SK-N-SH treated with all-trans-retinoic acid at 6 μM for 48 hours (cell line): ENCODE results near the gene TPRN.

Experiments
- ATAC-seq: fragments of 200-7000 bp; cut with Tn5 transposase; 3 replicates; pipeline ENCODE4 v1.9.1; 2020; ENCODE audit warnings: mild to moderate bottlenecking, moderate library complexity
- ARNTL ChIP-seq: fragments of 450-650 bp; formaldehyde crosslinking; IDR thresholded peaks from 2 replicates; pipeline ENCODE4 v1.5.0; 2020; ENCODE audit warnings: low read depth, mild to moderate bottlenecking, moderate library complexity, borderline replicate concordance
- BACH2 ChIP-seq: fragments of 250-450 bp; sonication (Bioruptor Pico); IDR thresholded peaks from 2 replicates; pipeline ENCODE4 v1.9.0; 2021; ENCODE audit warnings: mild to moderate bottlenecking, borderline replicate concordance
- CSDC2 ChIP-seq: fragments of 250-450 bp; sonication (Bioruptor Pico); IDR thresholded peaks from 2 replicates; pipeline ENCODE4 v1.5.0; 2020; ENCODE audit warnings: mild to moderate bottlenecking, moderate library complexity
- ESRRG ChIP-seq: fragments of 250-450 bp; sonication (Bioruptor Pico); IDR thresholded peaks from 2 replicates; pipeline ENCODE4 v1.6.1; 2021; ENCODE audit warnings: mild to moderate bottlenecking
- GLIS3 ChIP-seq: fragments of 250-450 bp; sonication (Bioruptor Pico); IDR thresholded peaks from 2 replicates; pipeline ENCODE4 v1.5.0; 2020; ENCODE audit warnings: mild to moderate bottlenecking, moderate library complexity
- ISL1 ChIP-seq: fragments of 250-450 bp; sonication (Bioruptor Pico); IDR thresholded peaks from 2 replicates; pipeline ENCODE4 v2.1.2; 2022; ENCODE audit warnings: mild to moderate bottlenecking, moderate library complexity
- OSR1 ChIP-seq: fragments of 250-450 bp; sonication (Bioruptor Pico); IDR thresholded peaks from 2 replicates; pipeline ENCODE4 v1.8.0; 2022; ENCODE audit warnings: moderate library complexity, mild to moderate bottlenecking, inconsistent platforms
- PPARA ChIP-seq: fragments of 250-450 bp; sonication (Bioruptor Pico); IDR thresholded peaks from 2 replicates; pipeline ENCODE4 v1.5.0; 2020; ENCODE audit warnings: mild to moderate bottlenecking, borderline replicate concordance
- RARB ChIP-seq: fragments of 250-450 bp; sonication (Bioruptor Pico); IDR thresholded peaks from 2 replicates; pipeline ENCODE4 v1.8.0; 2021; ENCODE audit warnings: mild to moderate bottlenecking, moderate library complexity
- TOX ChIP-seq: fragments of 250-450 bp; sonication (Bioruptor Pico); IDR thresholded peaks from 2 replicates; pipeline ENCODE4 v1.8.0; 2021; ENCODE audit warnings: mild to moderate bottlenecking, moderate library complexity, borderline replicate concordance
- ZC3H10 ChIP-seq: fragments of 250-450 bp; sonication (Bioruptor Pico); IDR thresholded peaks from 2 replicates; pipeline ENCODE4 v1.5.1; 2021; ENCODE audit warnings: mild to moderate bottlenecking, moderate library complexity
- ZNF565 ChIP-seq: fragments of 450-650 bp; formaldehyde crosslinking; conservative IDR thresholded peaks from 2 replicates; pipeline ENCODE4 v1.5.0; 2020; ENCODE audit warnings: low read depth, mild to moderate bottlenecking, moderate library complexity
- ZNF70 ChIP-seq: fragments of 450-650 bp; formaldehyde crosslinking; IDR thresholded peaks from 2 replicates; pipeline ENCODE4 v1.5.0; 2020; ENCODE audit warnings: mild to moderate bottlenecking, moderate library complexity
- ZNF8 ChIP-seq: fragments of 450-650 bp; formaldehyde crosslinking; IDR thresholded peaks from 2 replicates; pipeline ENCODE4 v1.5.0; 2020; ENCODE audit warnings: mild to moderate bottlenecking, moderate library complexity
- TF ChIP-seq, protein P1 (sequence below): fragments of 250-450 bp; sonication (Bioruptor Pico); IDR thresholded peaks from 2 replicates; pipeline ENCODE4 v1.5.1; 2021; ENCODE audit warnings: mild to moderate bottlenecking, moderate library complexity
- TF ChIP-seq, protein P2 (sequence below): fragments of 250-450 bp; sonication (Bioruptor Pico); IDR thresholded peaks from 2 replicates; pipeline ENCODE4 v1.5.0; 2020; ENCODE audit warnings: mild to moderate bottlenecking, moderate library complexity
- TF ChIP-seq, protein P3 (sequence below): fragments of 250-450 bp; sonication (Bioruptor Pico); IDR thresholded peaks from 2 replicates; pipeline ENCODE4 v1.5.1; 2020; ENCODE audit warnings: low read depth, mild to moderate bottlenecking, moderate library complexity
- TF ChIP-seq, protein P4 (sequence below): fragments of 250-450 bp; sonication (Bioruptor Pico); IDR thresholded peaks from 2 replicates; pipeline ENCODE4 v1.8.0; 2020; ENCODE audit warnings: mild to moderate bottlenecking, moderate library complexity, borderline replicate concordance
- TF ChIP-seq, protein P5 (sequence below): fragments of 250-450 bp; sonication (Bioruptor Pico); IDR thresholded peaks from 2 replicates; pipeline ENCODE4 v1.8.0; 2021; ENCODE audit warnings: low read depth, mild to moderate bottlenecking, moderate library complexity, borderline replicate concordance

Gene TPRN

DNA sequence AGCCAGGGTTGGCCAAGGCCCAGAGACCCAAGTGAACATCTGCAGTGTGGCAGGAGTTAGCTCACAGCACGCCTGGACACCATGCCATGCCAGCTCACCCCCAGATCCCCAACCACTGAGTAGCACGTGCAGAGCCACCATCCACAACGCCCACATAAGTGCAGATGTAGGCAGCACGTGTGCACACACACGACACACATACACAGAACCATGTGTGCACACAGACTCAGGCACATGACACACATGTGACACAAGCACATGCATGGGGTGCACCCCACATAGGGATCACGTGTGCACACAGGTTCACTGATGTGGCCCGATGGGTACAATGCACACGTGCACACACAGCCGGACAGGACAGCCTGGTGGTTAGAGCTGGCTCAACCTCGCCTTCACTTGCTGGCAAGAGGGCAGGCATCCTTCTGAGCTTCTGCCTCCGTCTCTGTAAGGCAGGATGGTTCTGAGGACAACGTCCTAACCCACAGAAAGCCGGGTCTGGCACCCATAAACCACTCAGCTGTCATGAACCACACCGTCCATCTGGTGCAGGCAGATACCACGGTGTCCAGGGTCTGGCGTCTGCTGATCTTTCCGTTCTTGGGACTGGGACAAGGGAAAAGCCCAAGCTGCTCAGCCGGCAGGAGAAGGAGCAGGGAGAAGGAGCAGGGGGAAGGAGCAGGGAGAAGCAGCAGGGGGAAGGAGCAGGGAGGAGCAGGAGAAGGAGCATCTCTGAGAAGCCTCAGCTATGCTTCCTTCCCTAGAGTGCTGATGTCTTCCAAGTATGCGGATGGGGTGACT is 42.7 kb downstream of the TPRN start:
- no peak for ATAC-seq
- no peak for TF ChIP-seq CSDC2 (CRISPR knock-in tag)
- no peak for TF ChIP-seq ZC3H10
- no peak for TF ChIP-seq RARB (CRISPR knock-in tag)
- no peak for TF ChIP-seq ZNF565
- no peak for TF ChIP-seq ZNF8 (CRISPR knock-in tag)
- TF ChIP-seq, protein P1, sequence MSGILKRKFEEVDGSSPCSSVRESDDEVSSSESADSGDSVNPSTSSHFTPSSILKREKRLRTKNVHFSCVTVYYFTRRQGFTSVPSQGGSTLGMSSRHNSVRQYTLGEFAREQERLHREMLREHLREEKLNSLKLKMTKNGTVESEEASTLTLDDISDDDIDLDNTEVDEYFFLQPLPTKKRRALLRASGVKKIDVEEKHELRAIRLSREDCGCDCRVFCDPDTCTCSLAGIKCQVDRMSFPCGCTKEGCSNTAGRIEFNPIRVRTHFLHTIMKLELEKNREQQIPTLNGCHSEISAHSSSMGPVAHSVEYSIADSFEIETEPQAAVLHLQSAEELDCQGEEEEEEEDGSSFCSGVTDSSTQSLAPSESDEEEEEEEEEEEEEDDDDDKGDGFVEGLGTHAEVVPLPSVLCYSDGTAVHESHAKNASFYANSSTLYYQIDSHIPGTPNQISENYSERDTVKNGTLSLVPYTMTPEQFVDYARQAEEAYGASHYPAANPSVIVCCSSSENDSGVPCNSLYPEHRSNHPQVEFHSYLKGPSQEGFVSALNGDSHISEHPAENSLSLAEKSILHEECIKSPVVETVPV (CRISPR knock-in tag), result no peak
- TF ChIP-seq PPARA (CRISPR knock-in tag), result no peak
- no peak for TF ChIP-seq BACH2
- TF ChIP-seq ESRRG (CRISPR knock-in tag), result no peak
- no peak for TF ChIP-seq ZNF70 (CRISPR knock-in tag)
- TF ChIP-seq, all 23 proteins: peak for 0

DNA sequence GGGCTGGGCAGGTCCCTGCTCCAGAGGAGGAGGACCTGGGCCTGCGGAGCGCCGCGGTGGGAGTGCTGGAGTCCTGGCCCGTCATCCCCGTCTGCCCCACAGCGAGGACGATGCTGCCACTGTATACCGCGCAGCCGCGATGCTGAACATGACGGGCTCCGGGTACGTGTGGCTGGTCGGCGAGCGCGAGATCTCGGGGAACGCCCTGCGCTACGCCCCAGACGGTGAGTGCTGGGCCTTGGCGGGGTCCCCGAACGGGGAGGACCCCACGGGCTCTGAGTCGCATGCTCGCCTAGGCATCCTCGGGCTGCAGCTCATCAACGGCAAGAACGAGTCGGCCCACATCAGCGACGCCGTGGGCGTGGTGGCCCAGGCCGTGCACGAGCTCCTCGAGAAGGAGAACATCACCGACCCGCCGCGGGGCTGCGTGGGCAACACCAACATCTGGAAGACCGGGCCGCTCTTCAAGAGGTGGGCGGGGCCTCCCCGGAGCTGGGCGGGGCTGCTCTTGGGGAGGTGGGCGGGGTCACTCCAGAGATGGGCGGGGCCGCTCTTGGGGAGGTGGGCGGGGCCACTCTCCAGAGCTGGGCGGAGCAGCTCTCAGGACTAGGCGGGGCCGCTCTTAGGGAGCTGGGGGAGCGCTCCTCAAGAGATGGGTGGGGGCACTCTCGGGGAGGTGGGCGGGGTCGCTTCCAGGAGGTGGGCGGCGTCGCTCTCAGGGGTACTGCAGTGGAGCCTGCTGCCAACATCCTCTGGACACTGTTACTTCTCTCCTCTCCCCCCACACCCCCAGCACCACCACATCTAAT is 43.8 kb downstream of the TPRN start:
- TF ChIP-seq ZNF8 (CRISPR knock-in tag), result no peak
- TF ChIP-seq ESRRG (CRISPR knock-in tag), result no peak
- TF ChIP-seq GLIS3, result no peak
- TF ChIP-seq RARB (CRISPR knock-in tag), result no peak
- no peak for TF ChIP-seq OSR1
- no peak for TF ChIP-seq ZC3H10
- no peak for TF ChIP-seq TOX (CRISPR knock-in tag)
- ATAC-seq, result no peak

DNA sequence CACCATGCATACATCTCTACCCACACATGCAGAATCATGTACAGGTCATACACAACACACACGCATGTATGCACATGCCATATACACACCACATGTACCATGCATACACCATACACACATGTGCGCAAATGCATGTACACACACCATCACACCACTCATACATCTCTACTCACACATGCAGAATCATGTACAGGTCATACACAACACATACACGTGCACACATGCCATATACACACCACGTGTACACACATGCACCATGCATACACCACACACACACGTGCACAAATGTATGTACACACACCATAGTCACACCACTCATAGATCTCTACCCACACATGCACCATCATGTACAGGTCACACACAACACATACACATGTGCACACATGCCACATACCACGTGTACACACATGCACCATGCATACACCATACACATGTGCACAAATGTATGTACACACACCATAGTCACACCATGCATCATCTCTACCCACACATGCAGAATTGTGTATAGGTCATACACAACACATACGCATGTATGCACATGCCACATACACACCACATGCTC is 47.6 kb downstream of the TPRN start:
- TF ChIP-seq OSR1 (no peak), ZC3H10 (no peak), ZNF565 (no peak), CSDC2 (CRISPR knock-in tag) (no peak), ARNTL (no peak)
- TF ChIP-seq, protein P2, sequence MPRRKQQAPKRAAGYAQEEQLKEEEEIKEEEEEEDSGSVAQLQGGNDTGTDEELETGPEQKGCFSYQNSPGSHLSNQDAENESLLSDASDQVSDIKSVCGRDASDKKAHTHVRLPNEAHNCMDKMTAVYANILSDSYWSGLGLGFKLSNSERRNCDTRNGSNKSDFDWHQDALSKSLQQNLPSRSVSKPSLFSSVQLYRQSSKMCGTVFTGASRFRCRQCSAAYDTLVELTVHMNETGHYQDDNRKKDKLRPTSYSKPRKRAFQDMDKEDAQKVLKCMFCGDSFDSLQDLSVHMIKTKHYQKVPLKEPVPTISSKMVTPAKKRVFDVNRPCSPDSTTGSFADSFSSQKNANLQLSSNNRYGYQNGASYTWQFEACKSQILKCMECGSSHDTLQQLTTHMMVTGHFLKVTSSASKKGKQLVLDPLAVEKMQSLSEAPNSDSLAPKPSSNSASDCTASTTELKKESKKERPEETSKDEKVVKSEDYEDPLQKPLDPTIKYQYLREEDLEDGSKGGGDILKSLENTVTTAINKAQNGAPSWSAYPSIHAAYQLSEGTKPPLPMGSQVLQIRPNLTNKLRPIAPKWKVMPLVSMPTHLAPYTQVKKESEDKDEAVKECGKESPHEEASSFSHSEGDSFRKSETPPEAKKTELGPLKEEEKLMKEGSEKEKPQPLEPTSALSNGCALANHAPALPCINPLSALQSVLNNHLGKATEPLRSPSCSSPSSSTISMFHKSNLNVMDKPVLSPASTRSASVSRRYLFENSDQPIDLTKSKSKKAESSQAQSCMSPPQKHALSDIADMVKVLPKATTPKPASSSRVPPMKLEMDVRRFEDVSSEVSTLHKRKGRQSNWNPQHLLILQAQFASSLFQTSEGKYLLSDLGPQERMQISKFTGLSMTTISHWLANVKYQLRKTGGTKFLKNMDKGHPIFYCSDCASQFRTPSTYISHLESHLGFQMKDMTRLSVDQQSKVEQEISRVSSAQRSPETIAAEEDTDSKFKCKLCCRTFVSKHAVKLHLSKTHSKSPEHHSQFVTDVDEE (CRISPR knock-in tag), result no peak
- TF ChIP-seq, protein P1 (CRISPR knock-in tag), result no peak
- no peak for ATAC-seq

DNA sequence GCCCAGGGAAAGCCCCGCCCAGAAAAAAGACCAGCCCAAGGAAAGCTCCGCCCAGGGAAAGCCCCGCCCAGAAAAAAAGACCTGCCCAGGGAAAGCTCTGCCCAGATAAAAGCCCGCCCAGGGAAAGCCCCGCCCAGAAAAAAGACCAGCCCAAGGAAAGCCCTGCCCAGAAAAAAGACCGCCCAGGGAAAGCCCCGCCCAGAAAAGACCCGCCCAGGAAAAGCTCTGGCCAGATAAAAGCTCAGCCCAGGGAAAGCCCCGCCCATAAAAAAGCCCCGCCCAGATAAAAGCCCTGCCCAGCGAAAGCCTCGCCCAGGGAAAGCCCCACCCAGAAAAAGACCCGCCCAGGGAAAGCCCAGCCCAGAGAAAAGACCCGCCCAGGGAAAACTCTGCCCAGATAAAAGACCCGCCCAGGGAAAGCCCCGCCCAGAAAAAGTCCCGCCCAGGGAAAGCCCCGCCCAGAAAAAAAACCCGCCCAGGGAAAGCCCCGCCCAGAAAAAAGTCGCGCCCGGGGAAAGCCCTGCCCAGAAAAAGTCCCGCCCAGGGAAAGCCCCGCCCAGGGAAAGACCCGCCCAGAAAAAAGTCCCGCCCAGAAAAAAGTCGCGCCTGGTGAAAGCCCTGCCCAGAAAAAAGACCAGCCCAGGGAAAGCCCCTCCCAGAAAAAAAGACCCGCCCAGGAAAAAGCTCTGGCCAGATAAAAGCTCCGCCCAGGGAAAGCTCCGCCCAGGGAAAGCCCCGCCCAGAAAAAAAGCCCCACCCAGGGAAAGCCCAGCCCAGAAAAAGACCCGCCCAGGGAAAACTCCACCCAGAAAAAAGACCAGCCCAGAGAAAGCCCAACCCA is 49.7 kb downstream of the TPRN start:
- no peak for ATAC-seq
- no peak for TF ChIP-seq BACH2
- TF ChIP-seq ZNF565, result no peak
- TF ChIP-seq TOX (CRISPR knock-in tag), result no peak
- TF ChIP-seq, protein P3, sequence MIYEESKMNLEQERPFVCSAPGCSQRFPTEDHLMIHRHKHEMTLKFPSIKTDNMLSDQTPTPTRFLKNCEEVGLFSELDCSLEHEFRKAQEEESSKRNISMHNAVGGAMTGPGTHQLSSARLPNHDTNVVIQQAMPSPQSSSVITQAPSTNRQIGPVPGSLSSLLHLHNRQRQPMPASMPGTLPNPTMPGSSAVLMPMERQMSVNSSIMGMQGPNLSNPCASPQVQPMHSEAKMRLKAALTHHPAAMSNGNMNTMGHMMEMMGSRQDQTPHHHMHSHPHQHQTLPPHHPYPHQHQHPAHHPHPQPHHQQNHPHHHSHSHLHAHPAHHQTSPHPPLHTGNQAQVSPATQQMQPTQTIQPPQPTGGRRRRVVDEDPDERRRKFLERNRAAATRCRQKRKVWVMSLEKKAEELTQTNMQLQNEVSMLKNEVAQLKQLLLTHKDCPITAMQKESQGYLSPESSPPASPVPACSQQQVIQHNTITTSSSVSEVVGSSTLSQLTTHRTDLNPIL (CRISPR knock-in tag), result no peak
- TF ChIP-seq, protein P4, sequence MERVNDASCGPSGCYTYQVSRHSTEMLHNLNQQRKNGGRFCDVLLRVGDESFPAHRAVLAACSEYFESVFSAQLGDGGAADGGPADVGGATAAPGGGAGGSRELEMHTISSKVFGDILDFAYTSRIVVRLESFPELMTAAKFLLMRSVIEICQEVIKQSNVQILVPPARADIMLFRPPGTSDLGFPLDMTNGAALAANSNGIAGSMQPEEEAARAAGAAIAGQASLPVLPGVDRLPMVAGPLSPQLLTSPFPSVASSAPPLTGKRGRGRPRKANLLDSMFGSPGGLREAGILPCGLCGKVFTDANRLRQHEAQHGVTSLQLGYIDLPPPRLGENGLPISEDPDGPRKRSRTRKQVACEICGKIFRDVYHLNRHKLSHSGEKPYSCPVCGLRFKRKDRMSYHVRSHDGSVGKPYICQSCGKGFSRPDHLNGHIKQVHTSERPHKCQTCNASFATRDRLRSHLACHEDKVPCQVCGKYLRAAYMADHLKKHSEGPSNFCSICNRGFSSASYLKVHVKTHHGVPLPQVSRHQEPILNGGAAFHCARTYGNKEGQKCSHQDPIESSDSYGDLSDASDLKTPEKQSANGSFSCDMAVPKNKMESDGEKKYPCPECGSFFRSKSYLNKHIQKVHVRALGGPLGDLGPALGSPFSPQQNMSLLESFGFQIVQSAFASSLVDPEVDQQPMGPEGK (CRISPR knock-in tag), result no peak
- TF ChIP-seq GLIS3, result no peak
- TF ChIP-seq ISL1 (CRISPR knock-in tag), result no peak
- TF ChIP-seq ARNTL, result no peak
- TF ChIP-seq, protein P1 (CRISPR knock-in tag), result no peak
- TF ChIP-seq, protein P5, sequence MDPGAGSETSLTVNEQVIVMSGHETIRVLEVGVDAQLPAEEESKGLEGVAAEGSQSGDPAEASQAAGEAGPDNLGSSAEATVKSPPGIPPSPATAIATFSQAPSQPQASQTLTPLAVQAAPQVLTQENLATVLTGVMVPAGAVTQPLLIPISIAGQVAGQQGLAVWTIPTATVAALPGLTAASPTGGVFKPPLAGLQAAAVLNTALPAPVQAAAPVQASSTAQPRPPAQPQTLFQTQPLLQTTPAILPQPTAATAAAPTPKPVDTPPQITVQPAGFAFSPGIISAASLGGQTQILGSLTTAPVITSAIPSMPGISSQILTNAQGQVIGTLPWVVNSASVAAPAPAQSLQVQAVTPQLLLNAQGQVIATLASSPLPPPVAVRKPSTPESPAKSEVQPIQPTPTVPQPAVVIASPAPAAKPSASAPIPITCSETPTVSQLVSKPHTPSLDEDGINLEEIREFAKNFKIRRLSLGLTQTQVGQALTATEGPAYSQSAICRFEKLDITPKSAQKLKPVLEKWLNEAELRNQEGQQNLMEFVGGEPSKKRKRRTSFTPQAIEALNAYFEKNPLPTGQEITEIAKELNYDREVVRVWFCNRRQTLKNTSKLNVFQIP (CRISPR knock-in tag), result no peak
- no peak for TF ChIP-seq ZC3H10
- no peak for TF ChIP-seq ZNF70 (CRISPR knock-in tag)
